NCI-H1105 (cell line): ENCODE data around the gene DHRS4.
"Not testable (repeated sequence)": the region's sequence is repeated elsewhere in the genome, so short reads cannot be mapped to it uniquely, and the experiment has no call there.

Source experiments
- DNase-seq: peaks from one replicate; lab custom pipeline; 2025; lab: John Stamatoyannopoulos, UW

The DHRS4 gene

GRCh38 chr14:23941230-23941629, 12.3 kb upstream of the DHRS4 start:
- DNase-seq, result no peak

- no peak for DNase-seq
These were observed 11.9 kb upstream of the DHRS4 start for GRCh38 chr14:23941669-23942068.

DNA sequence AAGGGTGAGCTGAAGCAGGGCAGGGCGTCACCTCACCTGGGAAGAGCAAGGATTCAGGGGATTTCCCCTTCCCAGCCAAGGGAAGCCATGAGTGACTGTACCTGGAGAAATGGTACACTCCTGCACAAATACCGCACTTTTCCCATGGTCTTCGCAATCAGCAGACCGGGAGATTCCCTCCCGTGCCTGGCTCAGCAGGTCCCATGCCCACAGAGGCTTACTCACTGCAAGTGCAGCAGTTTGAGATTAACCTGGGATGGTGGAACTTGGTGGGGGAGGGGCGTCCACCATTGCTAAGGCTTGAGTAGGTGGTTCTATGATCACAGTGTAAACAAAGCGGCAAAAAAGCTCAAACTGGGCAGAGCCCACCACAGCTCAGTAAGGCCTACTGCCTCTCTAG, 11.0 kb upstream of the DHRS4 start:
- DNase-seq, result no peak

DNA sequence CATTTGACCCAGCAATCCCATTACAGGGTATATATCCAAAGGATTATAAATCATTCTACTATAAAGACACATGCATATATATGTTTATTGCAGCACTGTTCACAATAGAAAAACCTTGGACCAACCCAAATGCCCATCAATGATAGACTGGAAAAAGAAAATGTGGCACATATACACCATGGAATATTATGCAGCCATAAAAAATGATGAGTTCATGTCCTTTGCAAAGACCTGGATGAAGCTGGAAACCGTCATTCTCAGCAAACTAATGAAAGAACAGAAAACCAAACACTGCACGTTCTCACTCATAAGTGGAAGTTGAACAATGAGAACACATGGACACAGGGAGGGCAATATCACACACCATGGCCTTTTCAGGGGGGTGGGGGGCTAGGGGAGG, 4.5 kb upstream of the DHRS4 start:
- not testable (repeated sequence) for DNase-seq

GRCh38 chr14:23950411-23951135, 3.0 kb upstream of the DHRS4 start:
- no peak for DNase-seq

DNA sequence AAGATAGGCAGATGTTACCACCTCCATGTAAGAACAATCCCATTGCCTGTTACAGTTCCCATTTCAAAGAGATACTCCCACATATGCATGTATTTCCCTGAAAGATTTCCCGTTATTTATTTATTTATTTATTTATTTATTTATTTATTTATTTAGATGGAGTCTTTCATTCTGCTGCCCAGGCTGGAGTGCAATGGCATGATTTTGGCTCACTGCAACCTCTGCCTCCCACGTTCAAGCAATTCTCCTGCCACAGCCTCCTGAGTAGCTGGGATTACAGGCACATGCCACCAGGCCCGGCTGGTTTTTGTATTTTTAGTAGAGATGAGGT, 2.5 kb upstream of the DHRS4 start:
- not testable (repeated sequence) for DNase-seq

DNA sequence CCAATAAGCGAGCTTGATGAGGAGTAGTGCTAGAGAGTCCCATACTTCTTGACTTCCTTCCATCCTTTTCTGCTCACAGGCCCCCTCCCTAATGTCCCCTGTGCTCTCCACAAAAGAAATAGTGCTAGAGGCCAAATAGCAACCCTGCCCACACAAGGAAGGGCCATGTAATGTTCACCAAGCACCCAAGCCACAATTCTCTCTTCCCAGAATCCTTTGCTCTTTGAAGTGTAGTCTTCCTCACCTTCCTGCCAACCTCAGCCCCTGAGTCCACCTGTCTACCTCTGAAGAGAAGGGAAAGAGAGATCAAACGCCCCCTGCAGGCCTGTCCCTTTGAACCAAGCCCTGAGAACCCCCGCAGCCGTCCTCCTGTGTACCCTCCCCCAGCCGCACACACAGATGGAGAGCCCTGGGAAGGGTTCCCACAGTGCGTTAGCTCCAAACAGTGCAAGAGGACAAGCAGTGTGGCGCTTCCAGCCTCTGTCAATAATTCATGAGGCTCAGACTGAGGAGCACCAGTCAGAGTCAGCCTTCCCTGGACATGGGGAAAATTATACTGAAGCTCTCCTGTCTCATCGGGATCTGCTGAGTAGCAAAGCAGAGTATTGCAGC, 1.9 kb upstream of the DHRS4 start:
- no peak for DNase-seq

GRCh38 chr14:23953116-23953463, 480 bp upstream of the DHRS4 start:
- DNase-seq, result not testable (repeated sequence)

DNA sequence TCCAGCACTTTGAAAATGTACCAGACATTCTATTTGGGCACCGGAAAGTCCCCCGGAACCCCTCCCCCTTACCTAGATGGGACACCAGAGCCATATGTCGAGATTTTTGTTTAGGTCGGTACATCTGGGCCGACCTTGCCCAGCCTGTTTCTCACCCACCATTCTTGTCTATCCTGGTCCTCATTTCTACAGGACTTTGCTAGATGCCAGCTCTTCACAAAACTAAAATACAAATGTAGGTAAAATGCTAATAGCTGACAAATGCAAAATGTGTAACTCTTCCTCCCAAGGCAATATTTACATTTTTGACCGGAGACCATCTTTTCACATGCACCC, 677 bp downstream of the DHRS4 start:
- DNase-seq, result not testable (repeated sequence)

GRCh38 chr14:23954965-23955364, 1.4 kb downstream of the DHRS4 start:
- DNase-seq, result peak; percentile 5

DNA sequence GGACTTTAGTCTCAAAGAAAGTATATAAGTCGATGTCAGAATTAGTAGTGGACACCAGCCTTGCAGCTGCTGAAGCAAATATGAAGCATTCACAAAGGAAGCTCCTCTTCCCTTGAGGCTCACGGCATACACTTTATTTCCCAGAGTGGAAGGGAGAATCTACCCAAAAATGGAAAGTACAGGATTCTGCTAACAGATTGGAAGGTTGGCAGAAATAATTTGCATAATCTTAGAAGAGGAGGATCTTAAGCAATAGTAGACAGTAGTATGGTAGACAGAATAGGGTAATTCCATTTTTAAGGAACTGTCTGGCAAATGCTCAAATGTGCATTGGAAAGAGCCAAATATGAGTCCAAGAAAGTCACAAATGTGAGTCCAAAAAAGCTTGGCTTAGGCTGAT, 2.2 kb downstream of the DHRS4 start:
- DNase-seq, result not testable (repeated sequence)

DNA sequence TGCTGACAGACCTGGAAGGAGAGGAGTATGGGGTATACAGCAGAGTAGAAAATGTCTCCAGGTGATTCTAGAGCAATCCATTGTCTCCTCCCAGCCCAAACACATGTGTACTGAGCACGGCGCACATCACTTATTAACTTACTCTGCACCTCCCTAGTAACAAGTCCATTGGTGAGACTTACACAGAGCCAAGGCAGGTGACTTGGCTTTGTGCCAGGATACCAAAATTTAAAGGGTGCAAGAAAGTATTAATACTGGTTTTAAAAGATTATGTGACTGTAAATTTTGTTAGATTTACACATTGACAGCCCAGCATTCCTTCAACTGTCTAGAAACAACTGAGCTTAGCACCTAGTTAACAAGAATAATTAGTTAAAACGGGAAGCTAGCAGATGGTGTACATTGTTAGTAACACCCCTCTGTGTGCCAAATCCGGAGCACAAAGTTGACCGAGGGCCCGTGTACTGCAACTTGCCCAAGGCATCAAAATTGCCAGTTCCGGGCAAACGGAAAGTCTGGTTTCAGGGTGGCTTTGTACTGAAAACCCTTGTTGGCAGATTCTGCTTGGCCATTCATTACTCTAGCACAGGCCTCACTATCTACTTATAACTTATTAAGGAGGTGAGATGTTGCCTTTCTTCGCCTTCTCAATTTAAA, 4.5 kb downstream of the DHRS4 start:
- not testable (repeated sequence) for DNase-seq

DNA sequence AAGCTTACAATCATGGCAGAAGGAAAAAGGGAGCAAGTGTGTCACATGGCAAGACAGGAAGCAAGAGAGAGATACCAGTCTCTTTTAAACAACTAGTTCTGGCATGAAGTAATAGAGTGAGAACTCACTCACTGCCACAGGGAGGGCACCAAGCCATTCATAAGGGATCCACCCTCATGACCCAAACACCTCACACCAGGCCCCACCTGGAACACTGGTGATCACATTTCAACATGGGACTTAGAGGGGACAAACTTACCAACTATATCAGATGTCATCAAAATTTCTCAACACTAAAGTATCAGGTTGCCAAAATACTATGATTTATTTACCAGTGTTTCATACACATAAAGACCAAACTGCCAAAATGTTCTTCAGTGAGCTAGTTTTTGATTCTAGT, 7.3 kb downstream of the DHRS4 start:
- DNase-seq, result not testable (repeated sequence)

DNA sequence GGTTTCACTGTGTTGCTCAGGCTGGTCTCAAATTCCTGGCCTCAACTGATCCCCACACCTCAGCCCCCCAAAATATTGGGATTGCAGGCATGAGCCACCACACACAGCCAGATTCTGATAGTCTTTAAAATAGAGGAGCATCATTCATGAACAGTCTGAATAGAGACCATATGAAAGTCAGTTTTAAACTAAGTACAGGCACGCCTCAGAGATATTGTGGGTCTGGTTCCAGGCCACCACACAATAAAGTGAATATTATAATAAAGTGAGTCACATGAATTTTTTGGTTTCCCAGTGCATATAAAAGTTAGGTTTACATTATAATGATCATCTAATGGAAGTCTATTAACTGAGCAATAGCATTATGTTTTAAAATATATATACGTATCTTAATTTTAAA, 8.1 kb downstream of the DHRS4 start:
- not testable (repeated sequence) for DNase-seq

- not testable (repeated sequence) for DNase-seq
These were observed 15.5 kb downstream of the DHRS4 start for GRCh38 chr14:23969130-23969480.

GRCh38 chr14:23969481-23970282, 16.1 kb downstream of the DHRS4 start:
- peak; percentile 2 for DNase-seq

GRCh38 chr14:23970283-23970659, 16.7 kb downstream of the DHRS4 start:
- not testable (repeated sequence) for DNase-seq

DNA sequence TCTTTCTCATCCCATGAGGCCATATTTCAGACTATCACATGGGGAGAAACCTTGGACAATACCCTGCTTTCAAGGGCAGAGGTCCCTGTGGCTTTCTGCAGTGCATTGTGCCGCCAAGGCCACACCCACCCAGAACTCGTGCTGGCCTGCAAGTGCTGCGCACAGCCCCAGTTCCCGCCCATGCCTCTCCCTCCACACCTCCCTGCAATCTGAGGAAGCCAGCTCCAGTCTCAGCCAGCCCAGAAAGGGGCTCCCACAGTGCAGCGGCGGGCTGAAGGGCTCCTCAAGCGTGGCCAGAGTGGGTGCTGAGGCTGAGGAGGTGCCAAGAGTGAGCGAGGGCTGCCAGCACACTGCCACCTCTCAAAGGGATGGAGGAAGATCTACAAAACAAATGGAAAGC, 19.6 kb downstream of the DHRS4 start:
- not testable (repeated sequence) for DNase-seq

GRCh38 chr14:23974041-23974440, 20.5 kb downstream of the DHRS4 start:
- not testable (repeated sequence) for DNase-seq

- DNase-seq, result not testable (repeated sequence)
These were observed 23.6 kb downstream of the DHRS4 start for GRCh38 chr14:23977208-23977607.

DNA sequence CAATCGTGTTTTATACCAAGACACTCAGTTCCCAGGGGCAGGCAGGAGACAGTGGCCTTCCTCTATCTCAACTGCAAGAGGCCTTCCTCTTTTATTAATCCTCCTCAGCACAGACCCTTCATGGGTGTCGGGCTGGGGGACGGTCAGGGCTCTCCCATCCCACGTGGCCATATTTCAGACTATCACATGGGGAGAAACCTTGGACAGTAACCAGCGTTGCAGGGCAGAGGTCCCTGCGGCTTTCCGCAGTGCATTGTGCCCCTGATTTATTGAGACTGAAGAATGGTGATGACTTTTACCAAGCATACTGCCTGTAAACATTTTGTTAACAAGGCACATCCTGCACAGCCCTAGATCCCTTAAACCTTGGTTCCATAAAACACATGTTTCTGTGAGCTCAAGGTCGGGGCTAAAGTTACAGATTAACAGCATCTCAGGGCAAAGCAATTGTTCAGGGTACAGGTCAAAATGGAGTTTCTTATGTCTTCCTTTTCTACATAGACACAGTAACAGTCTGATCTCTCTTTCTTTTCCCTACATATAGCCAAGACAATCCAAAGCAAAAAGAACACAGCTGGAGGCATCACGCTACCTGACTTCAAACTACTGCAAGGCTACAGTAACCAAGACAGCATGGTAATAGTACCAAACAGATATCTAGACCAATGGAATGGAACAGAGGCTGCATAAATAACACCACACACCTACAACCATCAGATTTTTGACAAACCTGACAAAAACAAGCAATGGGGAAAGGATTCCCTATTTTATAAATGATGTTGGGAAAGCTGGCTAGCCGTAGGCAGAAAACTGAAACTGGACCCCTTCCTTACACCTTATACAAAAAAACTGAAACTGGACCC, 28.6 kb downstream of the DHRS4 start:
- DNase-seq, result not testable (repeated sequence)
